Mucosa of stomach (tissue), 1 donor: Measurements from ENCODE around the gene SUMF1.

Experiments used
- H3K27me3 ChIP-seq: one replicate; pipeline ENCODE4 v1.7.0; 2013; ENCODE audit warnings: mild to moderate bottlenecking, low read length; ENCODE audit not compliant: control insufficient read depth, insufficient read depth
- H3K36me3 ChIP-seq: one replicate; pipeline ENCODE4 v1.7.0; 2013; ENCODE audit warnings: low read length; ENCODE audit not compliant: control insufficient read depth, insufficient read depth
- H3K4me1 ChIP-seq: one replicate; pipeline ENCODE4 v1.7.0; 2013; ENCODE audit warnings: mild to moderate bottlenecking, low read length; ENCODE audit not compliant: control insufficient read depth, insufficient read depth
- H3K4me3 ChIP-seq: one replicate; pipeline ENCODE4 v1.7.0; 2013; ENCODE audit warnings: low read length
- H3K9ac ChIP-seq: one replicate; pipeline ENCODE4 v1.7.0; 2013; ENCODE audit warnings: mild to moderate bottlenecking, low read length, moderate library complexity
- H3K9me3 ChIP-seq: one replicate; pipeline ENCODE4 v1.7.0; 2013; ENCODE audit warnings: mild to moderate bottlenecking, low read length, moderate library complexity; ENCODE audit not compliant: control insufficient read depth
- donor health status: Pancreatic carcinoma.

SUMF1 gene

DNA sequence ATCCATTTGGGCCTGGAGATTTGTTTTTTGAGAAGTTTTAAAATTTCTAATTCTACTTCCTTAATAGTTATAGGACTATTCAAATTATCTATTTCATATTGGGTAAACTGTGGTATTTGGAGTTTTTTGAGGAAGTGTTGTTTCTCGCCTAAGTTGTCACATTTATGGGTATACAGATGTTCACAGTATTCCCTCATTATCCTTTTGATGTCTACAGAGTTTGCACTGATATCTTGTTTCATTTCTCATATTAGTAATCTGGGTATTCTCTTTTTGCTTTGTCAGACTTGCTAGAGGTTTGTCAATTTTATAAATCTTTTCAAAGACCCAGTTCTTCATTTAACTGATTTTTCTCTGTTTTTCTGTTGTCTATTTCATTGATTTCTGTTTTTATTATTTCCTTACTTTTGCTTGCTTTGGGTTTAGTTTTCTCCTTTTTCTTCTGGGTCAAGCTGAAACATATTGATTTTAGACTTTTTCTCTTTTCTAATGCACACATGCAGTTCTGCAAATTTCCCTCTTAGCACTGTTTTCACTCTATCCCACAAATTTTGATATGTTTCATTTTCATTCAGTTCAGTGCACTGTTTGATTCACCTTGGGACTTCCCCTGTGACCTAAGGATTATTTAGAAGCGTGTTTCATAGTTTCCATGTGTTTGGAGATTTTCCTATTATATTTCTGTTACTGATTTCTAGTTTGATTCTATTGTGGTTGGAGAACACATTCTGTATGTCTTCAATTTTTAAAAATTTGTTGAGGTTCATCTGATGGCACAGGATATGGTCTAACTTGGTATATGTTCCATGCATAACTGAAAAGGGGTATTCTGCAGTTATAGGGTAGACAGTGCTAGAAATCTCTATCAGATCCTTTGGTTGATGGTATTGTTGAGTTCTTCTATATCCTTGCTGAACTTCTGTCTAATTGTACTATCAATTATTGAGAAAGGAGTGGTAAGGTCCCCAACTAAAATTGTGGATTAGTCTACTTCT, 79.6 kb downstream of the SUMF1 start:
- Histone ChIP-seq H3K9ac (no peak overlapping the region), H3K9me3 (no peaks in the 10 kb centered on the region), H3K36me3 (no peaks in the 10 kb centered on the region), H3K4me3 (no peak overlapping the region), H3K27me3 (no peaks in the 10 kb centered on the region), H3K4me1 (no peaks in the 10 kb centered on the region)

DNA sequence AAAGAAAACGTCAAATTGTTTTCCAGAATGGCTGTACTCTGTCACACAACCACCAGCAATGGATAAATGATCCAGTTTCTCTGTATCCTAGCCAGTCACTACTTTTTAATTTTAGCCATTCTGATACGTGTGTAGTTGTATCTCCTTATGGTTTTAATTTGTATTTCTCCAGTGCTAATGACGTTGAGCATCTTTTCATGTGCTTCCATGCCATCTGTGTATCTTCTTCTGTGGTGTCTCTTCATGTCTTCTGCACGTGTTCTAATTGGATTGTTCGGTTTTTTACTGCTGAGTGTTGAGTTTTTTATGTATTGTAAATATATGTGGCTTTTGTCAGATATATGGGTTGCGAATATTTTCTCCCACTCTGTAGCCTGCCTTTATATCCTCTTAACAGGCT, 81.9 kb downstream of the SUMF1 start:
- Histone ChIP-seq H3K36me3 (no peaks in the 10 kb centered on the region), H3K4me1 (no peaks in the 10 kb centered on the region), H3K9ac (no peak overlapping the region), H3K27me3 (no peaks in the 10 kb centered on the region), H3K4me3 (no peak overlapping the region), H3K9me3 (no peaks in the 10 kb centered on the region)

DNA sequence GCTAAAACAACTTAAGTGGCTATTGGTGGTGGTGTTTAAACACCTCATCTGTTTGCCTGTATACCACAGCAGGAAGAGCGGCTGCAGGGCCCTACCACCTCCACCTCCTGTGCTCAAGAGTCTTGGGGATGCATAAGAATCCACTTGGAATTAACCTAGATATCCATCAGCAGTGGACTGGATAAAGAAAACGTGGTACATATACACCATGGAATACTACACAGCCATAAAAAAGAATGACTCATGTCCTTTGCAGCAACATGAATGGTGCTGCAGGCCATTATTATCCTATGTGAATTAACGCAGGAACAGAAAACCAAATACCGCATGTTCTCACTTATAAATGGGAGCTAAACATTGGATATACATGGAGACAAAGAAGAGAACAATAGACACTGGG, 87.1 kb downstream of the SUMF1 start:
- Histone ChIP-seq H3K9me3 (no peaks in the 10 kb centered on the region), H3K4me3 (no peak overlapping the region), H3K36me3 (no peaks in the 10 kb centered on the region), H3K9ac (no peak overlapping the region), H3K27me3 (no peaks in the 10 kb centered on the region), H3K4me1 (no peaks in the 10 kb centered on the region)

DNA sequence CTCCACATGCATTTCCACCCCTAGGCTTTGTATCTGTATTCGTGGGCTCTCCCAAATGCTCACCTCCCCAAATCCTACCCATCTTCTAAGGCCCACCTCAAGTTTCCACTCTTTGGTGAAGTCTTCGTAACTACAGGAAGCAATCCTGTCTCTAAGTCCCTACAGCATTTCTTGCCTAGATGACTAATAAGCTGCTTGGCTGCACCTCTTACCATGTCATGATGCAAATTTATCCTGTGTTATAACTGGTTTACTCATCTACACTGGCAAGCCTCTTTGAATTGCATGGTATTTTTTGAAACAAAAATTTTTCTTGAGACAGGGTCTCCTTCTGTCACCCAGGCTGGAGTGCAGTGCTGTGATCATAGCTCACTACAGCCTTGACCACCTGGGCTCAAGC, 90.6 kb downstream of the SUMF1 start:
- no peaks in the 10 kb centered on the region for H3K36me3 ChIP-seq
- H3K9ac ChIP-seq = no peak overlapping the region

DNA sequence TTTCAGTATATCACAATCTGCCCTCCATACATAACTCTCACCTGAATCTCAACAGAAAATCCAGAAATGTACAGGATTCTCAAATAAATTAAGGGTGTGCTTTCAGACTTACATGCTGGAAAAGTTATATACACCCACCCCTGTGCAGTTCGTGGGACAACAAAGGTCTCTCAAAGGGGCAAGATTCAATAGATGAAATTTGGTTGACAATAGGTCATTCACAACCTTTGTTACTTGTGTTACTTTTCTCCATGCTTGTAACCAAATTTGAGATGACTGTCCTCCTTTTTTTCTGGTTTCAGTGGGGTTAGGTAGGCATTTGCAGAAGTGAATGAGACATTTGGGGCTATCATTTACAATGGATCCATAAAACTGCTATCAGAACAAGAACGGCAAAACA, 91.2 kb downstream of the SUMF1 start:
- no peaks in the 10 kb centered on the region for H3K36me3 ChIP-seq
- H3K4me3 ChIP-seq = no peak overlapping the region

More for the DNA sequence above, 90.6 kb downstream of the SUMF1 start:
- no peaks in the 10 kb centered on the region for H3K9me3 ChIP-seq
- H3K27me3 ChIP-seq = no peaks in the 10 kb centered on the region
- no peaks in the 10 kb centered on the region for H3K4me1 ChIP-seq
- H3K4me3 ChIP-seq = no peak overlapping the region

DNA sequence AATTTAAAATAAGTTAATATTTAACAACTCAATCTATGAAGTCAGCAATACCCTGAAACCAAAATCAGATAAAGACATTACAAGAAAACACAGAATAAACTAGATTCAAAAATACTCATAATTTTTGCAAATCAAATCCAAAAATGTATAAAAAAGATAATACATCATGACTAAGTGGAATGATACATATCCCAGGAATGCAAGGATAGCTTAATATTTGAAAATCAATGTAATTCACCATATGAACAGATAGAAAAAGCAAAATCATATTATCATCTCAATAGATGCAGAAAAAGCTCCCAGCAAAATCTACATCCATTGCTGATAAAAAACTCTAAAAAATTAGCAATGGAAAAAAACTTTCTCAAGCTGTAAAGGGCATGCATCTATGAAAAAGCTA, 93.4 kb downstream of the SUMF1 start:
- Histone ChIP-seq H3K4me1 (peaks cover 9% of the 10 kb centered on the region), H3K9me3 (no peaks in the 10 kb centered on the region), H3K27me3 (no peaks in the 10 kb centered on the region), H3K4me3 (no peak overlapping the region), H3K9ac (no peak overlapping the region), H3K36me3 (no peaks in the 10 kb centered on the region)

More for the DNA sequence above, 91.2 kb downstream of the SUMF1 start:
- H3K27me3 ChIP-seq = no peaks in the 10 kb centered on the region
- H3K9me3 ChIP-seq = no peaks in the 10 kb centered on the region
- no peaks in the 10 kb centered on the region for H3K4me1 ChIP-seq
- no peak overlapping the region for H3K9ac ChIP-seq

DNA sequence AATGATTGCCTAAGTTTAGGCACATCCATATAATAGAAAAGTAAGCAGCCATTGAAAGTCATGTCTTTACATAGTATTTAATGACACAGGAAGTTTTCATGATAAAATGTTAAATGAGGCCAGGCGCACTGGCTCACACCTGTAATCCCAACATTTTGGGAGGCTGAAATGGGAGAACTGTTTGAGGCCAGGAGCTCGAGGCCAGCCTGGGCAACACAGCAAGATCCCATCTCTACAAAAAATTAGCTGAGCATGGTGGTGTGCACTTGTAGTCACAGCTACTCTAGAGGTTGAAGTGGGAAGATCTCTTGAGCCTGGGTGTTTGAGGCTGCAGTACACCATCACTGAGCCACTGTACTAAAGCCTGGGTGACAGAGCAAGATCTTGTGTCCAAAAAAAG, 104.5 kb downstream of the SUMF1 start:
- H3K9ac ChIP-seq = no peak overlapping the region
- no peaks in the 10 kb centered on the region for H3K9me3 ChIP-seq
- peaks cover 15% of the 10 kb centered on the region for H3K4me1 ChIP-seq
- no peak overlapping the region for H3K4me3 ChIP-seq
- H3K27me3 ChIP-seq = no peaks in the 10 kb centered on the region
- no peaks in the 10 kb centered on the region for H3K36me3 ChIP-seq

DNA sequence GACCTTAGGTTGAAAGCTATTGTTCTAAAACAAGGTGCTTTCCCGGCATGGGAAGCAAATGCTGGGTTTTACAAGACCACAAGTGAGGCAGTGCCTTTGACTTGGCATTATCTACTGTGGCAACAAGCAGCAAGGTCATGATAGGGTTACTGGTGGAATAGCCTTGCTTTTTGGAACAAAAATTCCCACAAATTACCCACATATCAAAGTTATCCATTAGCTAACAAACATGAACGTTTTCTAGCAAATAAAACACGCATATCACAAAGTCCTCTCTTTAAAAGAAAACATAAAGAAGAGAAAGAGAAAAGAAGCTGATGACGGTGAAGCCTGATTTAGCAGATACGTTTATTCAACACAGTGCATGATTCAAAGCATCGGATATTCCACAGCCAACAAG, 106.3 kb downstream of the SUMF1 start:
- no peaks in the 10 kb centered on the region for H3K9me3 ChIP-seq
- H3K9ac ChIP-seq = no peak overlapping the region
- H3K36me3 ChIP-seq = no peaks in the 10 kb centered on the region
- H3K27me3 ChIP-seq = no peaks in the 10 kb centered on the region
- no peak overlapping the region for H3K4me3 ChIP-seq
- H3K4me1 ChIP-seq = peaks cover 29% of the 10 kb centered on the region

DNA sequence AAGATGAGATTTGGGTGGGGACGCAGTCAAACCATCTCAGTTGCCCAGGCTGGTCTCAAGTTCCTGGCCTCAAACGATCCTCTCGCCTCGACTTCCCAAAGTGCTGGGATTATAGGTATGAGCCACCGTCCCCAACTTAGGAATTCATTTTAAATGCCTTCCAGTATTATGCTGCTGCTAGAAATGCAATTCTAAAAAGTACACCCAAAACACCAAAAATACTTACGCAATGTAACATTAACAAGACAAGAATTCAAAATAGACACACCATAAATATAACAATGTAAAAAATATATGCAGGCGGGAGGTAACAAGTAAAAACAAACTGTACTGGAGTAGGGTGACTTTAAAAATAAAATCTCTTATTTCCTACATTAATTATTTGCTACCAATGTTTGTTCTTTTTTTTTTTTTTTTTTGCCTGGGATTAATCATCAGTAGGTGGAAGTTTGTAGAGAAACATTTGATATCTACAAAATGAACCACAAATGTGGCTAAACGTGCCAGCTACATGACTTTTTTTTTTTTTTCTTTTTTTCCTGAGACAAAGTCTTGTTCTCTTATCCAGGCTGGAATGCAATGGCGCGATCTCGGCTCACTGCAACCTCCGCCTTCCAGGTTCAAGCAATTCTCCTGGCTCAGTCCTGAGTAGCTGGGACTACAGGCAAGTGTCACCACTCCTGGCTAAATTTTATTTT, 107.1 kb downstream of the SUMF1 start:
- no peak overlapping the region for H3K4me3 ChIP-seq
- no peak overlapping the region for H3K9ac ChIP-seq
- H3K9me3 ChIP-seq = no peaks in the 10 kb centered on the region
- no peaks in the 10 kb centered on the region for H3K36me3 ChIP-seq
- no peaks in the 10 kb centered on the region for H3K27me3 ChIP-seq
- peaks cover 37% of the 10 kb centered on the region for H3K4me1 ChIP-seq

DNA sequence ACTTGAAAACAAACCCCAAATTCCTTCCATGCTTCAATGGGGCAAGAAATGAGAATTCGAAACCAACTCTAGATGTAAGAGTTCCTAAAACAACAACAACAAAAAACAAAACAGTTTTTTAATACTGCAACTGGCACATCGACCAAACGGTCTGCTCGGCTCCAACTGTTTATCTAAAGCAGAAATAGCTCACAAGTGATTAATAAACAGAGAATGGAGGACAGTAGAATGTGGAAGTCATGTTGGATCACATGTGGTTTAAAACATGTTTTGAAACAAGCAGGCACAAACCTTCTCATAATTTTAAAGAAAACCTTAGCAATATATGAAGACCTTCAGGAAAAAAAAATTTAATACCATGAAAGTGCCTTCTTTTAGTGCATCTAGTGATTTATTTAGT, 108.8 kb downstream of the SUMF1 start:
- Histone ChIP-seq H3K27me3 (no peaks in the 10 kb centered on the region), H3K36me3 (no peaks in the 10 kb centered on the region), H3K9ac (no peak overlapping the region), H3K4me3 (no peak overlapping the region), H3K9me3 (no peaks in the 10 kb centered on the region), H3K4me1 (peaks cover 42% of the 10 kb centered on the region)

DNA sequence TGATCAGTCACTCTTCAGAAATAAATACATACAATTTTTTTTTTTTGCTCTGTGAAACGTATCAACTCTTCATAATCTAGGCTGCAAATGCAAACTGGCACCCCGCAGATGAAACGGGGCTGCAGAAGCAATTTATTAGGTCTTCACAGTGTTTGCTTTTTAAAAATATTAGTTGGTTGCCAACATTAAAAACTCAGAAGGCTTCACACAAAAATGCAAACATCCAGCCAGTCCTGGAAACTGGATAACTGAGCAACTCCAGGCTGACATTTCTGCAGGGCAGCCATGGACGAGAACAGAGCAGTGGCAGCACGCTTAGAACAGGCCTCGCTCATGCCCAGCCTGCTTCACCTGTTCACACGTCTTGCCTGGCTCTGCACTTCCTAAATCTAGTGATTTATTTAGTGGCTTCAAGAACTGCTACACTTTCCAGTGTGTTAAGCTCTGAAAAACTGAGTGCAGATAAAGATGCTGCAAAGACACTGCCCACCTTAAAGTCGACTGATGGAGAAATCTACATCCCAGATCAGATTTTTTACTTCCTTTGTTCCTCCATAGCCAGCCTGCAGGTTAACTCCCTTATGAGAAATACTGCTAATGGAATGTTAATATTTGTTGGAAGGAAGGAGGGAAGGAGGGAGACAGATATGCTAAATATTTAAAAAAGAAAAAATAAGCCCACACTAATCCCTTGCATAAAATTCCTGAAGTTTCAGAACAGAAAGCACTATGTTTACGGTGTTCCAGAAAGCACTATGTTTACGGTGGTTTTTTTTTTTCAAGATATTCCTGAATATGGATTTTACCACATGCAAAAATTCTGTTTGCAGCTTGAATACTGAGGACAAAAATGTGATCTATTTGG, 110.3 kb downstream of the SUMF1 start:
- Histone ChIP-seq H3K4me3 (no peak overlapping the region), H3K9me3 (no peaks in the 10 kb centered on the region), H3K27me3 (no peaks in the 10 kb centered on the region), H3K36me3 (no peaks in the 10 kb centered on the region), H3K4me1 (peaks cover 42% of the 10 kb centered on the region), H3K9ac (no peak overlapping the region)

DNA sequence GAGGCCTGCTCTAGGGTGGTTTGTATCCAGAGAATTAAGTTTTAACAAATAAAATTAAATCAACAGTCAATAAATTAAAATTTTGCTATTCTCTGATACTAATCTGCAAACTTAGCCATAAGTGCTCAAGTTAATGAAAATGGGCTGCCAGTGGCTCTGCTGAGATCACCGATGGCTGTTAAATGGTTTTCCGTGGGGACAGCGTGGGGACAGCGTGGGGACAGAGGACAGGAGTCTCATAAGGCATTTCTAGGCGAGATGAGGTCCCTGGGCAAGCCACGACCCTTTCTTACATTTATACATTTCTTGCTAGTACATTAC, 110.9 kb downstream of the SUMF1 start:
- H3K36me3 ChIP-seq = no peaks in the 10 kb centered on the region
- no peak overlapping the region for H3K9ac ChIP-seq
- no peaks in the 10 kb centered on the region for H3K27me3 ChIP-seq

More for the DNA sequence above, 110.9 kb downstream of the SUMF1 start:
- Histone ChIP-seq H3K4me3 (no peak overlapping the region), H3K4me1 (peaks cover 42% of the 10 kb centered on the region), H3K9me3 (no peaks in the 10 kb centered on the region)
